GM20431 (cell line): ENCODE results near the gene PSORS1C1.
"Not testable (repeated sequence)": the region's sequence is repeated elsewhere in the genome, so short reads cannot be mapped to it uniquely, and the experiment has no call there.

Experiments used
- in situ Hi-C: fragments of 300-500 bp; cut with MseI, MboI; formaldehyde crosslinking; loops from one replicate; pipeline ENCODE4 v1.15.0; 2020; ENCODE audit warnings: low sequenced_read_pairs; ENCODE audit not compliant: unreplicated experiment

Gene PSORS1C1

DNA sequence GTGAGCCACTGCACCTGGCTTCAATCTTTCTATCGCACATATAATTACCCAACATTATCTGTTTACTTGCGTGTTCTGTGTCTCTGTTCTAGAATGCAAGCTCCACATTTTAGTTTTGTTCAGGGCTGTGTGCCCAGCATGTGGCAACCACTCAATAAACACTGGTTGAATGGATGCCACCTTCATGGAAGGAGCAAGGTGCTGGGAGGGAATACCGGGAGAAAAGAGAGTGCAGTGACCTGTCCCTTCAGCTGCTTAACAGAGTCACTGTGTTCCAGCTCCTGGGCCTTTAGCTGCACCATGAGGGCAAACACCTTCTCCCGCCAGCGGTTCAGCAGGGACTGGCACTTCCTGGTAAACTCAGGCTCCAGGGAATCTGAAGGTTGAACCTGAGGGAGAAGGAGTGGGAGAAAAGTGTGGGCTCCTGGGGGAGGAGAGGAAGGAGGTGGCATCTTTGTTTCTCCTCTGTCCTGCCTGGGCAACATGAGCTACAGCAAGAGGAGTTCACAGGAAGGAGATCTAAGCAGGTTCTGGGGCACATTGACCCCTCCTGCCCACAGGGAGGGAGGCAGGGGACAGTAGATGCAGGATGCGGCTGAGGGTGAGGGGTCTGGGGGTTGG, 35.3 kb downstream of the PSORS1C1 start:
- in situ Hi-C loops: no loop called here

DNA sequence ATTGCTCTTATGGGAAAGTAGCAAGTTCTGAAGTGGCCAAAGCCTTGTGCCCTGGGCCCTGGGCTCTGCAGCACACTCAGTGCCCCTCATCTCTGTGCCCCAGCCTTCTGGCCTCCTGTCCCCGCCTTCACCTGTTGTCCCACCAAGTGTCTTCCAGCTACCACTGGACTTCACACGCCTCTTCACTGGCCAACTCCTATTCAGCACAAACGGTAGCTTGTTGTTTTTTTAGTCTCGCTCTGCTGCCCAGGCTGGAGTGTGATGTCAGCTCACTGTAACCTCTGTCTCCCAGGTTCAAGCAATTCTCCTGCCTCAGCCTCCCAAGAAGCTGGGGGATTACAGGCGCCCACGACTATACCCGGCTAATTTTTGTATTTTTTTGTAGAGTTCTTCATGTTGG, 38.2 kb downstream of the PSORS1C1 start:
- in situ Hi-C loops: no loop called here

DNA sequence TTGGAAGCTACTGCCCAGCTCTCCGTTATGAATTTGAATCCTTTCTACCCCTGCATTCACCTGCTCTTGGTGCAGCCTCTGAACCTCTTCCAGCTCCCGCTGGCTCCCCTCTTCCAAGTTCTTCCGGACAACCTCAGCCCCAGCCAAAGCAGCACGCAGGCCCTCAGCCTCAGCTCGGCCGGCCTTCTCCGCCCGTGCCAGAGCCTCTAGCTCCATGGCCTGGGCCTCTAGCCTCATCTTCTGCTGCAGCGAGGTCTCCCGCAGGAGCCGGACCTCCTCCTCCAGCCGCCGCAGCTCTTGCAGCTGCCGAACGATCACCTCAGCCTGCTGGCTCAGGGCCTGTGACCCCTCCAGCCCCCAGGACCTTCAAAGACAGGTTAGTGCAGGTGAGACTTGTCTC, 39.8 kb downstream of the PSORS1C1 start:
- in situ Hi-C loops: no loop called here

DNA sequence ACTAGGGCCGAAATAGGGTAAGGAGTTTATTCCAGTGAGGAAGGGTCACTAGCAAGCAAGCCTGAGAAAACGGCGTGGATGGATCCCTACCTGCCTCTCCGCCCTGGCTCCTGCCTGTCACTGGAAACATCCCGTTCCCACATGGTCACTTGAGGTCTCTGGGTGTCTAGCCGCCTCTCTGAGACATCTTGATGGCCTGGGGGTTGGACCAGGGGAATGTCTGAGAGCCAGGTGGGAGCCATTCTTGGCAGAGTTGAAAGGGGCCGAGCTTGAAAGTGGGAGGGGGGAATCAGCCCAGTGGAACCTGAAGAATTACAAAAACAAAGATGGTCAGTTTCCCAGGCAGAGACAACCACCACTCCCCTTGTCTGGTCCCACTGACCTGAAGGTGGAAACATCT, 42.0 kb downstream of the PSORS1C1 start:
- in situ Hi-C loops: no loop called here

DNA sequence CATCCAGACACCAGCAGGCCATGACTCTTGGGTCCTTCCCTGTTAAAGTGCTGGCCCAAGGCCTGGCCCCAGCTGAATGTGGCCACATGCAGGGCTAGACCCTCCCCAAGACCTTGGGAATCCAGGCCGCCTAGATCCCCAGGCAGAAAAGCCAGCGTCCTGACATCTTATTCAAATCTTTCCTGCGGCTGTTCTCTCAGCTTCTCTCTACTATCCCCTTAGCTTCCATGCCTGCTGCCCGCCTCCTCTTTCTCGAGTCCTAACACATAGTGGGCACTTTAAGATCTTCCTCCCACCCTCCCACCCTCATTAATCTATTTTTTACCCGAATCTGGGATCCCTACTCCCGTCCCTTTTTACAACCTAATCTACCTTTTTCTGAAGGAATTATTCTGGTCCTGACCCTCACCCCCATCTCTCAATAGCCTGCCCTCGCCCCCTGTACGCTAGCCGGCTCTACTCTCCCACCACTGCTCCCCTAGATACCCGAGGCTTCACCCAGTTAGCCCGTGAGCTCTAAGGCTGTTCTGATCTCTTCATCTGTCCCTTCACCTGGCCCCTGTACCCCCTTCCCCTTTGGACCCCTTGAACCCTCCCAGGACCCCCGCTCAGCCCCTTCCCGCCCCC, 43.0 kb downstream of the PSORS1C1 start, which contains the start of gene CCHCR1:
TSS of gene CCHCR1 (minus strand) at position 290 of the 627 bp plus-strand sequence. CDS start at position 88, 202 bp downstream.
- in situ Hi-C loops: no loop called here

DNA sequence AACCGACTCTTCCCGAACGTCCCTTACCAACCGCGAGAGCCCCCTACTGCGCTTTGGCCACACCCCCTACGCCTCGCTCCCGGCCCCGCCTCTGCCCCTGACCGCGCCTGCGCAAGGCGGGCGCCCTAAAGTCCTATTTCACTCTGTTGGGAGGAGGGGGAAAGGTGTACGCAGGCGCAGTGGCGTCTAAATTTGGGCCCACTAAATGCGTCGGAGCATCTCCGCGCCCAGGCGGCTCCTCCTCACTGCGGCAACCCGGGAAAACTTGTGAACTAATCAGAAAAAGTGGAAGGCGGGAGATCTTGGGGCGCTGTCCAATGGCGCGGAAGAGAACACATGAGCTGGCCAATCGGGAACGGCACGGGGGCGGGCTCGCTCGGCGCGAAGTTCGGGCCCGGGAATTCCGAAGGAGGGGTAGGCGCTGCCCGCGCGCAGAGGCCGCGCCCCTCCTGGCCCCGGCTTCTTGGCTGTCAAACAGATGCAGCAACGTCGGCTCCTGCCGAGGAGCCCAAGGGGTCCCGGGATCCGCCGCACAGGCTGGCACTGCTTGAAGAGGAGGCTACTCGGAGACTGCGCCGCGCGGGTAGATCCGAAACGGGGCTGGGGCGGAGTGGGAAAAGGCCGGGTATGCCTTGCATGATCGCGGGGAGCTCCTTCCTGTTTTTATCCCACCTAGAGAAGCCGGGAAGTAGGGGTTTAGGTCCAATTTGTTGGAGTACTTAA, 43.7 kb downstream of the PSORS1C1 start, which contains the start of gene TCF19:
TSS of gene TCF19 (plus strand) at position 450 of the 723 bp plus-strand sequence. CDS start 881 bp downstream, outside the sequence.
- in situ Hi-C loops: no loop called here

DNA sequence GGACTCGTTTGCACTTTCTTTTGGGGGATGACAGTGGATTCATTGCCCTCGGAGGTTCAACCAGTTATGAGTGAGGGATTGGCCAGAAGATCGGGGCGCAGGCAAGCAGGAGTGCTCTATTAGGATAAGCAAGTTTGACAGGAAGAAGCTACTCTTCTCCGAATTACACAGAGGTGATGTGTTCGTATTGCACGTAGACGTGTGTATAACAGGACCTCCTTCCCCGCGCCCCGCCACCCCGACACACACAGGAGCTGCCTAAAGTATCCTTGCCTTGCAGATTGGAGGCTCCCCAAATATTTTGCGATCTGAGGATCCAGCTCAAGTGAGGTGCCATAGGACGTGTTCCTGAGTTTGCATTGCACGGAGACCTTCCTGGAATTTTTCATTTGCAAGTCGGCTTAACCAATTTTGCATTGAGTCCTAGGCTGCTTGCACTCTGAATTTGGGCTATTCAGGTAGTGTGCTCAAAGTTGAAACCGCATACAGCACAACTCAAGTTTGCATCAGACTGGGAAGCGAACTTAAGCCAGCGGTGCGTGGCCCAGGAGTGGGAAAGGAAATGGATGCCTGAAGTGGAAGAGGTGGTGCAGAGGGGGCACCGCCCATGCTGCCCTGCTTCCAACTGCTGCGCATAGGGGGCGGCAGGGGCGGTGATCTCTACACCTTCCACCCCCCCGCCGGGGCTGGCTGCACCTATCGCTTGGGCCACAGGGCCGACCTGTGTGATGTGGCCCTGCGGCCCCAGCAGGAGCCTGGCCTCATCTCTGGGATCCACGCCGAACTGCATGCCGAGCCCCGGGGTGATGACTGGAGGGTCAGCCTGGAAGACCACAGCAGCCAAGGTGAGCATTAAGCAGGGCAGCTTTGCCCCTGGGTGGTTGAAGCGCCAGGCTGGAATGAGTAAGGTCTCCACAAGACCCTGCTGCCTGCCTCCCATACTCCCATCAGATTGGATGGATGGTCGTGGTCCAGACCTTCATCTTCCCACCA, 44.6 kb downstream of the PSORS1C1 start:
- in situ Hi-C loops: no loop called here

DNA sequence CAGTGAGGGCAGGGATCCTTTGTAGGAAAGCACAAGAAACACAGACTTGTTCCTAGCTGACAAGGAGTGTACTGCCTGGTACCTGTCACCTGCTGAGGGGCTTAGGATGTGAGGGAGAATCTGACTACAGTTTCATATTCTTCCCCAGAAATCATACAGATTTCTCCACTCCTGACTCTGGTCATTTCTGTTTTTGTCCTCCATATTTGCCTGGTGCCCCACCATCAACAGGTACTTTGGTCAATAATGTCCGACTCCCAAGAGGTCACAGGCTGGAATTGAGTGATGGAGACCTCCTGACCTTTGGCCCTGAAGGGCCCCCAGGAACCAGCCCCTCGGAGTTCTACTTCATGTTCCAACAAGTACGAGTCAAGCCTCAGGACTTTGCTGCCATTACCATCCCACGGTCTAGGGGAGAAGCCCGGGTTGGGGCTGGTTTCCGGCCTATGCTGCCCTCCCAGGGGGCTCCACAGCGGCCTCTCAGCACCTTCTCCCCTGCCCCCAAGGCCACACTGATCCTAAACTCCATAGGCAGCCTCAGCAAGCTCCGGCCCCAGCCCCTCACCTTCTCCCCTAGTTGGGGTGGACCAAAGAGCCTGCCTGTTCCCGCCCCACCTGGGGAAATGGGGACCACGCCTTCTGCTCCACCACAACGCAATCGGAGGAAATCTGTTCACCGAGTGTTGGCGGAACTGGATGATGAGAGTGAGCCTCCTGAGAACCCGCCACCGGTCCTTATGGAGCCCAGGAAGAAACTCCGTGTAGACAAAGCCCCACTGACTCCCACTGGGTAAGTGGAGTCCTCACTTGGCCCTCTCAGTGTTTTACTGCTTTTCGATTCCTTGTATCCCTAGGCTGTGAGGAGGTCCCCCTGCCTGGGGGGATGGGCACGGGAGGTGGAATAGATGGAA, 46.9 kb downstream of the PSORS1C1 start:
- in situ Hi-C loops: no loop called here

DNA sequence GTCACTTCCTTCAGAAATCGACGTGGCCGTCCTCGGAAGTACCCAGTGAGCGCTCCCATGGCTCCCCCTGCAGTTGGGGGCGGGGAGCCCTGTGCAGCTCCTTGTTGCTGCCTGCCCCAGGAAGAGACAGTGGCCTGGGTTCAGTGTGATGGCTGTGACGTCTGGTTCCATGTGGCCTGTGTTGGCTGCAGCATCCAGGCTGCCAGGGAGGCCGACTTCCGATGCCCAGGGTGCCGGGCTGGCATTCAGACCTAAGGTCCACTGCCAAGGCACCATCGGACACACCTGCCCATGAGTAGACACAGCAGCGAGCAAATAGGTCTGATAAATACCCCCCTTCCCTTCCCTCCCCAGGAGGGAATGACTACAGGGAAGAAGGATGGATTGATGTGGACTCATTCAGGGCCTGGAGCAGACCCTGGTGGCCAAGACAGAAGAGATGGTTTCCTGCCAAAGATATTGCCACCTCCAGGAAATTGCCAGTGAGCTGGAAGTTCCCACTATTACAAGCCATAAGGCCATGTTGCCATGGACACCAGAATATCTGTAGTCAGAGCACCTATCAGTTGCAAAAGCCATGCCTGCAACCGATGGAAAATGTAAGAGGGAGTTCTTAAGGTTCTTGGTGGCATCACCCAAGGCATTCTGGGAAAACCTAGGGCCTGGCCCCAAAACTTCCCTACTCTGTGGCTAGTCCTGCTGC, 48.0 kb downstream of the PSORS1C1 start:
- in situ Hi-C loops: no loop called here

DNA sequence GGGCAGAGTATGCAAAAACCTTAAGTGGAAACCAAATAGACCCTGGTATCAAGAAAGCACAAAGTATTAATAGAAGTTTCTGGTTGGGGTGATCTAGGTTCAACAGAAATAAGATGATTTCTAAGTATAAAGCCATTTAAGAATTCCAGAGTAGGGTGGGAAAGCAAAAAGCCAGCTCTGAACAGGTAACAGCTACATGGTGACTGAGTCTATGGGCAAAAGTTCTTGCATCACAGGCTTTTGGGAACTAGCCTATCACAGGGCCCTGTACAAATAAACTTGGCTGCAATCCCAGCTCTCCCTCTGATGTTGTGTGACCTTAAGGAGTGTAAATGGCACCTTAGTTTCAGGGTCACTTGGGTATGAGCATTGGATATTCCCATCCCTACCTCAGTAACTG, 49.3 kb downstream of the PSORS1C1 start:
- in situ Hi-C loops: no loop called here

DNA sequence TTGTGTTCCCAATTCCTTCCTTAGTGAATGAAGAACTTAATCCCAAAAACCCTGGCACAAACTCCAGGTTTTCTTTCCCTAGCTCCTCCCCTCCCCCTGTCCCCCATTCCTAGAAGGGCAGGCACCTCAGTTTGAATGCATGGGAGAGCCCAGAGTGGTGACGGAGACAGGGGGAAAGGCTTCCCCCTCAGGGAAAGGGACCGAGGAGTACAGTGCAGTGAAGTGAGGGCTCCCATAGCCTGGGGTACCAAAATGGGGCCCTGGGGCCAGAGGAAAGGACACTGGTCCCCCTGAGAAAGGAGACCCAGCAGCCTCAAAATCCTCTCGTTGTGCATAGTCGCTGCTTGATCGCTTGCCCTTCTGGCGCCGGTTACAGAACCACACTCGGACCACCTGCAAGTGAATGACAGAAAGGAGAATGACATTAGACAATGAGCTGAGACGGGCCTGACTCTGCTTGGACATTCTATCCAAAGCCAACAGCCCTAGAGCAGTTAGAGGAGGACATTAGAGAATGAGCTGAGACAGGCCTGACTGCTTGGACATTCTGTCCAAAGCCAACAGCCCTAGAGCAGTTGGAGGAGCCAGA, 50.0 kb downstream of the PSORS1C1 start:
- in situ Hi-C loops: not testable (repeated sequence)

DNA sequence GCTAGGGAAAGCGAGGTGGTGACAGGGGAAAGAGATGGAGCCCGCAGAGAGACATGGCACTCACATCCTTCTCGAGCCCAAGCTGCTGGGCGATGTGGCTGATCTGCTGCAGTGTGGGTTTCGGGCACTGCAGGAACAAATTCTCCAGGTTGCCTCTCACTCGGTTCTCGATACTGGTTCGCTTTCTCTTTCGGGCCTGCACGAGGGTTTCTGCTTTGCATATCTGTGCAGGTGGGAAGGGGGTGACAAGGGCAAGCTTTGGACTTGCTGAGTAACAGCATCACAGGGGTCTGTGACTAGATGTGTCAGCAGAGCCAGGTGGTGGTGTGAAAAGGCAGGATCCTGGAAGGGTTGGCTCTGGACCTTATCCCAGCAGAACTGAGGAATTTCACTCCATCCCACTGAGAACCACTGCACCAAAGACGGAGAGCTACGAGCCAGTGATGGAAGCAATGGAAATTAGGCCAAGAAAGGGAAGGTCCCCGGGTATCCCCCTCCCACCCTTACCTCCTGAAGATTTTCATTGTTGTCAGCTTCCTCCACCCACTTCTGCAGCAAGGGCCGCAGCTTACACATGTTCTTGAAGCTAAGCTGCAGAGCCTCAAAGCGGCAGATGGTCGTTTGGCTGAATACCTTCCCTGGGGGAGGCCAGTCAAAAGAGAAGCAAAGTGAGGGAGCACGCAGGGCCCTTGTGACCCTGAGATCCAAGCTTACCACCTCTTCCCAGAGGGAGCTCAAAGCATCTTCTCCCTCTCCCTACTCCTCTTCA, 50.6 kb downstream of the PSORS1C1 start:
- in situ Hi-C loops: not testable (repeated sequence)

DNA sequence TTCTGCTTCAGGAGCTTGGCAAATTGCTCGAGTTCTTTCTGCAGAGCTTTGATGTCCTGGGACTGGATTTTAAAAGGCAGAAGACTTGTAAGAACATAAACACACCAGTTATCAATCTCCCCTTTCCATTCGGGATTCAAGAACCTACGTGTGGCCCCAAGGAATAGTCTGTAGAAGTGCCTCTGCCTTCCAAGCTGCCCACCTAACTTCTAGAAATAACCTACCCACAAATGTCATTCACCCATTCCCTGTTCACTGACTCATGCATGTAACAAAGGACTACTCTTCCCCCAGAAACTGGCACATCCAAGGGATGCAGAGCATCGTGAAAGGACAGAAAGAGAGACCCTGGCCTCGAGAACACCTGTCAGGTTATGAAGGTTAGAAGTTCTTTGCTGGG, 51.4 kb downstream of the PSORS1C1 start:
- in situ Hi-C loops: no loop called here

DNA sequence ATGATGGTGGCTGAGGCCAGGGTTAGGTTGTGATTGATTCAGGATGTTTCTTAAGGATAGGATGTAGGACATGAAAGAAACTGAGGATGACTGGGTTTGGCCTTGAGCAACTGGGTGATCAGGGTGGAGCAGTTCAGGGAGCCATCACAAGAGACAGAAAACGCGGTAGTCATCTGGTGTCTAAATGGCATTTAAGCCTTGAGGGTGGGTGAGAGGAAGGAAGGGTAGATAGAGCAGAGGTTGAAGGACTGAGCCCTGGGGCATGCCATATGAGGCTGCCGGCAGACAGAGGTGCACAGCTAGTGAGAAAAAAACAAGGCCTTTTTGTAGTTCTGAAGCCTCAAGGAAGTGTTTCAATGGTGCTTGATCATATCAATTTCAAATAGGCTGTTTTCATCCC, 54.0 kb downstream of the PSORS1C1 start:
- in situ Hi-C loops: no loop called here

DNA sequence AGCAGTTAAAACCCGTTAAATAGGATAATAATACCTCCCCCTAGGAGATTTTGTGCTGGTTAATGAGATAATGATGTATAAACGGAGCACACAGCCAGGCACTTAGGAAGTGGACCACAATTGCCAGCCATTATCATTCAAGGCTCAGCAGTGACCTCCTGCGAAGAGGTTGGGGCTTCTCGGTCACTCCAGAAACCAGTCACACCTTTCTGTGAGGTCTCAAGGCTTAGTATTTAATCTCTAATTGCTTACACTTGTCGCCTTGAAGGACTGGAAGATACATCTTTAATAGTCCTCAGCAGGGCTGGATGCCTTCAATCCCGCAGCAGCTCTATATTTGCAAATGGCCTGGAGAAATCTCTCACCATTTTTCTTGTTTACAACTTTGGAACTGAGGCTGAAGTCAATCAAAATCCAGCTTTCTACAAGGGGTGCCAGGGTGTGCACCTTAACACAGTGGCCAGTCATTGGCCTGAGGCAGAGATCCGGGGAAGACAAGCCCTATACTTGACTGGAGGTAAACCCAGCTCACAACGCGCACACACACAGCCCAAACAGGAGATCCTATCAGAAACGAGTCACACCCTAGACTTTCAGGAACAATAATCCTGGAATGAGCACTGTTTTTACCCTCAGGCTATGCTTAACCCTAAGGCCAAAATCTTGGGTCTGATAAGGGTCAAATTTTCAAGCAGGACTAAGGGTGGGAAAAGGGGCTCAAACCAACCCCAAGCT, 54.7 kb downstream of the PSORS1C1 start:
- in situ Hi-C loops: no loop called here

DNA sequence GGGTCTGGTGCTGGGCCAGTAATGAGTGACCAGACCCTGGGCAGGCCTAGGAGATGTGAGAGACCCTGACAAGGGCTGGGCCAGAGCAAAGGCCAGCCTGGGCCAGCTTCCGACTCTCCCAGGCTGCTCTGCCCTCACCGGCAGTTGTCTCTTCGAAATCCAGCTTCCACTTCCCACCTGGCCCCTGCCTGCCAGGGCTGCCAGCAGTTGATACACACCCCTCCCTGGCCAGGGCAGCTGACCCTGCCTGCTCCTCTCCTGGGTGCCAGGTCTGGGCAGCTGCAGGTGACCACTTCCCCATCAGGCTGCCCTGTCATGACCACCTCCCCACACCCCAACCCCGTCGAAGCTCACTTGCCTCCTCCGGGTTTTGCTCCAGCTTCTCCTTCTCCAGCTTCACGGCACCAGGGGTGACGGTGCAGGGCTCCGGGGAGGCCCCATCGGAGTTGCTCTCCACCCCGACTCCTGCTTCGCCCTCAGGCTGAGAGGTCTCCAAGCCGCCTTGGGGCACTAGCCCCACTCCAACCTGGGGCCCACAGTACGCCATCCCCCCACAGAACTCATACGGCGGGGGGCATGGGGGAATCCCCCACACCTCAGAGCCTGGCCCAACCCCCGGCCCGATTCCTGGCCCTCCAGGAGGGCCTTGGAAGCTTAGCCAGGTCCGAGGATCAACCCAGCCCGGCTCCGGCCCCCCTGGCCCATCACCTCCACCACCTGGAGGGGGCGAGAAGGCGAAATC, 55.4 kb downstream of the PSORS1C1 start:
- in situ Hi-C loops: not testable (repeated sequence)
